ENCODE data around the gene MYO1D. TPM values are rescaled to one million over a fixed set of nuclear protein-coding genes. Genes with fewer than 3 reads are reported as not detected.

MYO1D gene
- total and polyA plus RNA-seq, 4 donors: 4.5 to 22.9 (median 13.3) TPM

GRCh38 chr17:32503251-32504165 lies 373.4 kb downstream of the MYO1D start:
- TF ChIP-seq NR2F2 (IDR thresholded peaks at IDR 0.05): no peak
- TF ChIP-seq TAF1 (conservative IDR thresholded peaks at IDR 0.05): no peak
- TF ChIP-seq EGR1 (IDR thresholded peaks at IDR 0.05; ENCODE audit: low read depth in 2 of 2): no peak
- TF ChIP-seq SP1 (IDR thresholded peaks at IDR 0.05): peak; percentile 32
- TF ChIP-seq, protein P1, sequence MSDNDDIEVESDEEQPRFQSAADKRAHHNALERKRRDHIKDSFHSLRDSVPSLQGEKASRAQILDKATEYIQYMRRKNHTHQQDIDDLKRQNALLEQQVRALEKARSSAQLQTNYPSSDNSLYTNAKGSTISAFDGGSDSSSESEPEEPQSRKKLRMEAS (IDR thresholded peaks at IDR 0.05): no peak
- no peak for TF ChIP-seq ZBTB33 (IDR thresholded peaks at IDR 0.05)
- TF ChIP-seq ATF3 (IDR thresholded peaks at IDR 0.05): no peak
- Histone ChIP-seq H3K27me3 (ENCODE audit: control insufficient read depth in 4 of 4, insufficient read depth in 4 of 4, low read length in 3 of 4) (no peaks in the 10 kb centered on the region), H3K36me3 (ENCODE audit: control insufficient read depth in 4 of 4, insufficient read depth in 3 of 4, low read depth in 1 of 4, low read length in 3 of 4) (no peaks in the 10 kb centered on the region), H3K4me1 (ENCODE audit: control insufficient read depth in 4 of 4, insufficient read depth in 4 of 4, low read length in 3 of 4) (no peaks in the 10 kb centered on the region), H3K9ac (ENCODE audit: low read depth in 1 of 2, low read length in 2 of 2) (no peak overlapping the region), H3K27ac (ENCODE audit: low read depth in 1 of 2, low read length in 2 of 2) (peak overlapping the region; percentile 17 to 53), H3K4me3 (ENCODE audit: low read depth in 1 of 3, low read length in 3 of 3) (no peak overlapping the region), H3K9me3 (ENCODE audit: control insufficient read depth in 4 of 4, low read length in 3 of 4) (no peaks in the 10 kb centered on the region)
- DNase-seq (ENCODE audit: low spot score): no peak
- 78% methylated on average over 7 of the region's 7 CpGs for whole genome bisulfite sequencing

GRCh38 chr17:32502710-32503109 lies 374.2 kb downstream of the MYO1D start:
- Histone ChIP-seq H3K4me3 (ENCODE audit: low read depth in 1 of 3, low read length in 3 of 3) (no peak overlapping the region), H3K27me3 (ENCODE audit: control insufficient read depth in 4 of 4, insufficient read depth in 4 of 4, low read length in 3 of 4) (no peaks in the 10 kb centered on the region)
- WGBS: 88% methylated on average over 10 of the region's 10 CpGs

More at GRCh38 chr17:32502710-32503109, 374.2 kb downstream of the MYO1D start:
- peak overlapping the region in 1 of 2 donors; percentile 10 for H3K27ac ChIP-seq (ENCODE audit: low read depth in 1 of 2, low read length in 2 of 2)
- no peaks in the 10 kb centered on the region for H3K4me1 ChIP-seq (ENCODE audit: control insufficient read depth in 4 of 4, insufficient read depth in 4 of 4, low read length in 3 of 4)
- no peaks in the 10 kb centered on the region for H3K9me3 ChIP-seq (ENCODE audit: control insufficient read depth in 4 of 4, low read length in 3 of 4)
- DNase-seq (ENCODE audit: low spot score): no peak
- H3K9ac ChIP-seq (ENCODE audit: low read depth in 1 of 2, low read length in 2 of 2): no peak overlapping the region
- no peak for TF ChIP-seq SP1 (IDR thresholded peaks at IDR 0.05)
- no peak for TF ChIP-seq REST (IDR thresholded peaks at IDR 0.05)
- no peak for TF ChIP-seq RAD21 (IDR thresholded peaks at IDR 0.05)
- TF ChIP-seq RXRA (IDR thresholded peaks at IDR 0.05): no peak
- no peak for TF ChIP-seq NR2F2 (IDR thresholded peaks at IDR 0.05)
- no peaks in the 10 kb centered on the region for H3K36me3 ChIP-seq (ENCODE audit: control insufficient read depth in 4 of 4, insufficient read depth in 3 of 4, low read depth in 1 of 4, low read length in 3 of 4)

Data from liver (tissue), 9 donors.